Fibroblast of peridontal ligament (primary cell): Measurements from ENCODE around the gene METRNL.
"Not testable (repeated sequence)": the region's sequence is repeated elsewhere in the genome, so short reads cannot be mapped to it uniquely, and the experiment has no call there.

Experiments
- DNase-seq: peaks from one replicate; pipeline ENCODE4 v3.0.0-alpha.2; 2010; ENCODE audit errors: extremely low read depth

Gene METRNL

DNA sequence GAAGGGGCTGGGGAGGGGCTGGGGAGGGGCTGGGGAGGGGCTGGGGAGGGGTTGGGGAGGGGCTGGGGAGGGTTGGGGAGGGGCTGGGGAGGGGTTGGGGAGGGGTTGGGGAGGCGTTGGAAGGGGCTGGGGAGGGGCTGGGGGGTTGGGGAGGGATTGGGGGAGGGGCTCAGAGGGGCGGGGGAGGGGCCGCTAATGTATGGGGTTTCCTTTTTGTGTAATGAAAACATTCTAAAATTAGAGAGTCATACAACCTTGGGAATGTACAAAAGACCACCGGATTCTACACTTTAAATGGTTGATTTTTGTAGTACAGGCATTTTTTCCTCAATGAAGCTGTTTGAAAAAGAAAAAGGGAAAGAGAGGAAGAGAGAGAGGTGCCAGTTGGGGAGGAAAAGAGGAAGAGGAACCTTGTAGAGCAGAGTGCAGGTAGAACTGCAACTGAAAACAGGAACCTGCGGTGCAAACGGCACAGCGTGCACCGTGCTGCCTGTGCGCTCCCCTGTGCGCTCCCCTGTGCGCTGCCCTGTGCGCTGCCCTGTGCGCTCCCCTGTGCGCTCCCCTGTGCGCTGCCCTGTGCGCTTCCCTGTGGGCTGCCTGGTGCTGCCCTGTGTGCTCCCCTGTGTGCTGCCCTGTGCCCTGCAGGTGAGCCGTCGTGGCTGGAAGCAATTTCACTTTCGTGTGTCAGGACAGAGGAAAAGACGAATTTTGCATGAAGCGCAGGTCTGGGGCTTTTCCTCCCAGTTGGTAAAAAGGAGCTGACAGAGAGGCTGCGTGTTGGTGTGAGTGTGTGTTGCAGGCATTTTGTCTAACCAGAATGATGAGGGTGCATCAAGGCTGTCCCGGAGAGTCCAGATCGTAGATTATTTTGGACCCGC is 40.8 kb downstream of the METRNL start:
- no peak for DNase-seq

DNA sequence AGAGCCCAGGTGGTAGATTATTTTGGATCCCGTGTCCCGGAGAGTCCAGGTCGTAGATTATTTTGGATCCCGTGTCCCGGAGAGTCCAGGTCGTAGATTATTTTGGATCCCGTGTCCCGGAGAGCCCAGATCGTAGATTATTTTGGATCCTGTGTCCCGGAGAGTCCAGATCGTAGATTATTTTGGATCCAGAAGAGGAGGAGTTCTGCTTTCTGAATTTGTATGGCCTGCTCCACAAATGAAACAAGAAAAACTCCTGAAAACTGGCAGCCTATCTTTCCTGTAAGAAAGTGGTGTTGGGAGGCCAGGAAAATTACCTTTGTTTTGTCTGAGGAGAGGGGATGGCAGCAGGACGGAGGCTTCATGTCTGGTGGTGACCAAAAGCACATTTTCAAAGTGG is 42.1 kb downstream of the METRNL start:
- not testable (repeated sequence) for DNase-seq

DNA sequence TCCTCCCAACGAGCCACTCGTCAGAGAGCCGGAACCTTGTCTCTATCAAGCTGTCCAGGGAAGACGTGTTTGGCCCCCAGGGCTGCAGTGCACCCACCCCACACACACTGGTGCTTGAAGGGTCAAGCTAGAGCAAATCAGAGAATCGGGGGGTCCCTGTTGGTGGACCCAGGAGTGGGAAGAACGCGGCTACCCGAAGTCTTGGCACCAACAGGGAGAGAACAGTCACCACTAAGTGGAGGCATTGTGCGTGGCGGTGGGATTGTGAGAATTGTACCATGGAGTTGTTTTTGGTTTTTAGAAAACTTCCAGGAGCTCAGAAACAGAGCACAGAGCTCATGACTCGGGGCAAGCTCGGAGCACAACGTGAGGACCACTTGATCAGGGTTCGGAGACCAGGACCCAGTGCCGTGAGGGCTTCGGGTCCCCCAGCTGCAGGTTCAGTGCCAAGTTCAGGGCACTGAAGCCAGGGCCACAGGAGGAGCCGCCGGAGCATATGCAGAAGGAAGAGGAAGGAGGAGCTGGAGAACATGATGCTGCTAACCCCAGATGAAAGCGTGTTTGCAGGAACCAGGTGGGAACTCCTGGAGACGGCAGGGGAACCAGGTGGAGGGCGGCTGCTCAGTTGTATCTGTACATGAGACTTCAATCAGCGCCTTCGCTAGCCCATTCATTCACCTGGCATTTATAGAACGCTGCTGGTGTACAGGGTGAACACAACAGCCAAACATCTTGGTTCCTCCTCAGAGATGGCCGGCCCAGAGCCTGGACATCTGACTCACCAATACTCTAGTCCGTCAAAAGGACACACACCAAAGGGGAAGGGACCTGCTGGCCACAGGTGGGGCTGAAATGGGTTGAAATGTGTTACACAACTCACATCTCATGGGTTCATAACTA is 42.8 kb downstream of the METRNL start:
- DNase-seq: no peak

DNA sequence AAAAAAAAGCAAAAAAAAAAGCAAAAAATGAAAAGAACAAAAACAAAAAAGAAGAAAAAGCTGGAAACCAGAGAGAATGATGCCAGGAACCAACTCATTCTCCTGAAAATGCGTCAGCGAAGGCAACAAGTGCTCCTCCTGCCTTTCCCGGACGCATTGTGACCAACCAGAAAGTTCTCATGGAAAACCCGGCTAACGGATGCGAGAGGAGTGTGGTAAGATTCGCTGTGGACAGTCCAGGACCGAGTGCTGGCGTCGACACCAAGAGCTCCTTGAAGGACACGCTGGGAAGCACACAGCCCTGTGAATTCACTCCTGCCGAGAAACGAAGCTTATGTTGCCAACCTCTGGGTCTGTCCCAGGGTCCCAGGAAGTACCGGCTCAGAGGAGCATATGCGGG is 43.4 kb downstream of the METRNL start:
- DNase-seq: no peak

DNA sequence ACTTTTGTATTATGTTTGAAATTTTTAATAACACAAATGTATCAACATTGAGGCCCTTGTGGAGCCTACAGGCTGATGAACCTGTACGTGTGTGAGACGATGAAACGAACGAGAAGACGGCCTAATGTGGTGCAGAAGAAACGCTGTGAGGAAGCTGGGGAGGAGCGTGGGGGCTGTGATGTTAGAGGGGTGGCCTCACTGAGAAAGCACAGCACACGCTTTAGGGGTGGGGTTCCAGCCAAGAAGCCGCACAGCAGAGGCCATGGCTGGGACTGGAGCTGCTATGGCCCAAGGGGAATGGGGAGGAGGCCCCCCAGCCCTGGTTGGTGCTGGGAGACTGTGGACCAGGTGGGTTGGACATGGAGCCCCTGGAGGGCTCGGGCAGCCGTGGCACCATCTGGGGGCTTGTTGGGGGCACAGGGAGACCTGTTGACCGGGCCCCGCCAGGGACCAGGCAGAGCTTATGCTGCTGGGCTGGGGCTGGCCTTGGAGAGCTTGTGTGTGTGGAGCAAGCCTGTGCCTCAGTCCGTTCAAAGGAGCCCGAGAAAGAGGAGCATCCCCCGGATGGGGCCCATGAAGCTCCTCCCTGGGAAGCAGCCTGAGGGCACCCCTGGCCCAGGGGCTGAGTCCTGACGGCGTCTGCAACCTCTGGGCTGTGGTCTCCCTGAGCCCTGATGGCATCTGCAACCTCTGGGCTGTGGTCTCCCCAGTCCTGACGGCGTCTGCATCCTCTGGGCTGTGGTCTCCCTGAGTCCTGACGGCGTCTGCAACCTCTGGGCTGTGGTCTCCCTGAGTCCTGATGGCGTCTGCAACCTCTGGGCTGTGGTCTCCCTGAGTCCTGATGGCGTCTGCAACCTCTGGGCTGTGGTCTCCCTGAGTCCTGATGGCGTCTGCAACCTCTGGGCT is 44.7 kb downstream of the METRNL start:
- DNase-seq: no peak

DNA sequence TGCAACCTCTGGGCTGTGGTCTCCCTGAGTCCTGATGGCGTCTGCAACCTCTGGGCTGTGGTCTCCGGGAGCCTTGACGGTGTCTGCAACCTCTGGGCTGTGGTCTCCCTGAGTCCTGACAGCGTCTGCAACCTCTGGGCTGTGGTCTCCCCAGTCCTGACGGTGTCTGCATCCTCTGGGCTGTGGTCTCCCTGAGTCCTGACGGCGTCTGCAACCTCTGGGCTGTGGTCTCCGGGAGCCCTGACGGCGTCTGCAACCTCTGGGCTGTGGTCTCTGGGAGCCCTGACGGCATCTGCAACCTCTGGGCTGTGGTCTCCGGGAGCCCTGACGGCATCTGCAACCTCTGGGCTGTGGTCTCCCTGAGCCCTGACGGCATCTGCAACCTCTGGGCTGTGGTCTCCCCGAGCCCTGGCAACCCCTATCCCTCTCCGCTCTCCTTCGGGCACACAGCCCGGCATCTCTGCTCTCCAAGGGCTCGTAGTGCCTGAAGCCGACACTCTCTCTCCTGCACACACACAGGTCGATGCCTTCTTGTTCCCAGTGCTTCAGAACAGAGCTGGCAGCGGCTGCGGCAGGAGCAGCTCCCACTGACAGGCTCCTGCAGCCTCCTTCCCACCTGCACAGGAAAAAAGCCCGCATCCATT is 45.6 kb downstream of the METRNL start:
- DNase-seq: no peak

DNA sequence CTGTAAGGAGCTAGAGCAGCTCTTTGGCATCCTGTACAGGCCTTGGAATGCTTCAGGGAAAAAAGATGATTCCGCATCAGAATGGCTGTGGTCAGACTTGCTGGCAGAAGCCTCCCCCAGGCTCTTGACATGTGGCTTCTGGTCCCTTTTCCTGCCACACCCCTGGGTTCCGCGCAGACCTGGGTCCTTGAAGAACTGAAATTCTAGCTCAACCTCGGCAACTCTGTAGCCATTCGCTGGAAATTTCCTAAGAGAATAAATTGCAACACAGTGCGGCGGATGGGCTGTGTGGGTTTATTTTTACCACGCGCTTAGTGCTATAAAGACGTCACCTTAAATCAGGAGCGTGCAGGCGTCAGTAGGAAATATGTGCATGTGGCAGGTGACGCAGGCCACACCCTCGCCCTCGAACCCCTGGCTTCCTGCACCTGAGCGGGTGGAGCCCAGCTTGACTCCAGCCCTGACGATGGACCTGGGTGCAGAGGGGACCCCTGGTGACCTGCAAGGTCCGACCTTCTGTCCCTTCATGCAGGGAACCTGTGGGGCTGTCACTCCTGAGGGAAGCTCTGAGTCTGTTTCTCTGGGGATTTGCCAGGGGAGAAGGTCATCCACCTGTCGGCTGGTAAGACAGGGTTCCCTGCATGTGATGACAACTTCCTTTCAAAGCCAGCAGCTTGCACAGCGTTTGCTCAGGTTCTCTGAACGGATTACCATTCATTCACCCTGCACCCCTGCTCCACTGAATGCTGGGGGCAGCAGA is 46.3 kb downstream of the METRNL start:
- DNase-seq: no peak

DNA sequence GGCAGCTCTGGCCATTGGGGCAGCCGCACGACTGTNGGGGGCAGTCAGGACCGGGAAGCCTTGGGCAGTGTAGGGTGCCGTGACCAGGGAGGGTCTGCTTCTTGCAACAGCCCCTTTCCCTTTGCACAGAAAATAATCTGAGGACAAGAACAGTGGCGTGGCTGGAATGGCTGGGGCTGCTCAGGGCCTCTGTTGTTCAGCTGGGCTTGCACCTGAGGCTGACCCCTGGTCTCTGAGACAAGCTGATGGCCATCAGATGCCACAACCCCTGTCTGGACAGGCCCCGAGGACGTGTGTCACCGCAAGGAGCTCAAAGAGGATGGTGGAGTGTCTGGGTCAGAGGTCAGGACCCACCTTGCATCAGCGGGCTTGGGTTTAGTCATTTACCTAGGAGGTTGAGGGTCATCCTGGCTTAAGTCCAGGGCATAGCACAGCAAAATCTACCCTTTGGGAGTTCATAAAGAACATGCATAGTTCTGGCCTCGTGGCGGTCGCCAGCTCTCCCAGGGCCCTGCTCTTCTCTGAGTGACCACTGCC is 46.9 kb downstream of the METRNL start:
- no peak for DNase-seq

DNA sequence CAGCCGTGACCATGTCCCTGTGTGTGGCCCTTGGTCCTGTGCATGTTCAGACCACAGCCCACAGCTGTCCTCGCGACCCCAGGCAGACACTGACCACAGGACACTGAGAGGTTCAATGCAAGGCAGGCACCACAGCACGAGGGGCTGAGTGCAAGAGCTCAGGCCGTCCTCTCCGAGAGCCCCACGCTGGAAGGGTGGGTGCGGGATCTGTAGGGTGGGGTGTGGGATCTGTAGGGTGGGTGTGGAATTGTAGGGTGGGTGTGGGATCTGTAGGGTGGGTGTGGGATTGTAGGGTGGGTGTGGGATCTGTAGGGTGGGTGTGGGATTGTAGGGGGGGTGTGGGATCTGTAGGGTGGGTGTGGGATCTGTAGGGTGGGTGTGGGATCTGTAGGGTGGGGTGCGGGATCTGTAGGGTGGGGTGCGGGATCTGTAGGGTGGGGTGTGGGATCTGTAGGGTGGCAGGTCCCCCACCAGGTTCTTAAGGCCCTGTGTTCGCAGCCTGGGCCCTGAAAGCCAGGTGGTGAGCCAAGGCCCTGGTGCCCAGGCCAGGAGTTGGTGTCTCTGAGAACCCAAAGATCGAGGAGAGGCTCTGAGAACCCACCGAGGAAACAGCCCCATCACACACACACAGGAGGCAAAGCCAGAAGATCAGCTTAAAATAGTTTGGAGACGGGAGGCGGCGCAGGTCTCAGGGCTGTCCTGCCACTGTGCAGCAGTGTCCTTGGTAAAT is 48.2 kb downstream of the METRNL start:
- no peak for DNase-seq

DNA sequence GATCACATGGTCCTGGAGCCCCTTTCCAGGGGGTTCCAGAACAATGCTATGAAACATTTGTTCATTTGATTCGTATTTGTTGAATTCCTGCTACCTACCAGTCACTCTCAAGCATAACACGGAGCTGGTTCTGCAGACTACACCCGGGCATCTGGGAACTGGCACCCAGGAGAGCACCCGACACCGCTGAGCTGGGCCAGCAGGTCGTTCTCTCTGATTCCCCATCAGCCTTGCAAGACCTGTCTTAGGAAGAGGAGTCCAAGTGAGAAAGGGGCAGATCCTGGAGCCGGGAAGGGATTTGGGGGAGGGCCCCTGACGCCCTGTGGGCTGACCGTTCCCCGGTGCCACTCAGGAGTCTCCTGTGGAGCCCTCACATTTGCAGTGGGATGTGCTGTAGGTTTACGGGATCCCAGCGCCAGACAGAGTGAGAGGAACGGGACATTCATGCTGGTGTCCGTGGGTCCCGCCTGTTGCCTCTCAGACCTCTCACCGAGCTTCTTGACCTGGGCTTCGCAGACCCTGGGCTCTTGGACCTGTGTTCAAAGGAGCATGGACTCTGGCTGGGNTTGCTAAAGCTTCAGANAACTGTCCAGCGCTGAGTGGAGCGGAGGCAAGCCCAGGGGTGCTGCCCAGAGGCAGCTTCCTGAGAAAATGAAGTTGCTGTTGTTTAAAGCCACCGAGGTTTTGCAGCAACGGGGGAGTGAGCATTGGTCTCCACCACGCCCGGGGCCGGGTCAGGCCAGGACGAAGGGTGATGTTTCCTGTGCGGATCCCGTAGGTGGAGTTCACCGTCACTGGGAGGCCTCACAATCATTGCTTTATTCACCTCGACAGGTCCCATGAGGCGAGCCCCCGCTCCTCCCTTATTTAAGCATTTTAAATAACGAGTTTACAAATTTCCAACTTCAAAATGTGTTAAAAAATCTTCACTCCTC is 49.2 kb downstream of the METRNL start:
- no peak for DNase-seq

DNA sequence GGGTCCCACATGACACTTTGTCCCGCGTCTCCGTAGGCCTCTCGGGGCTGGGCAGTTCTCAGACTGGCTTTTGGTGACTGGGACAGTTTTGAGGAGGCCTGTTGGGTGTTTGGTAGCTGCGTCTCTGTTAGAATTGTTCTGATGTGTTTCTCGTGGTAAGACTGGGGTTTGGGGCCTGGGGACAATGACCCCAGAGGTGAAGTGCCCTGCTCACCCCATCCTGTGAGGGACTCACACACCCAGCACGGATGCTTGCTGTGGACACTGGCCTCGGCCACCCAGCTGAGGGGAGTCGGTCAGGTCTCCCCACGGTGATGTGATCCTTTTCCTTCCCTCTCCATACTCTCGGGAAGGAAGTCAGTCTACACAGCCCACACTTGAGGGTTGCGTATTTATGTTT is 50.3 kb downstream of the METRNL start:
- DNase-seq: no peak

DNA sequence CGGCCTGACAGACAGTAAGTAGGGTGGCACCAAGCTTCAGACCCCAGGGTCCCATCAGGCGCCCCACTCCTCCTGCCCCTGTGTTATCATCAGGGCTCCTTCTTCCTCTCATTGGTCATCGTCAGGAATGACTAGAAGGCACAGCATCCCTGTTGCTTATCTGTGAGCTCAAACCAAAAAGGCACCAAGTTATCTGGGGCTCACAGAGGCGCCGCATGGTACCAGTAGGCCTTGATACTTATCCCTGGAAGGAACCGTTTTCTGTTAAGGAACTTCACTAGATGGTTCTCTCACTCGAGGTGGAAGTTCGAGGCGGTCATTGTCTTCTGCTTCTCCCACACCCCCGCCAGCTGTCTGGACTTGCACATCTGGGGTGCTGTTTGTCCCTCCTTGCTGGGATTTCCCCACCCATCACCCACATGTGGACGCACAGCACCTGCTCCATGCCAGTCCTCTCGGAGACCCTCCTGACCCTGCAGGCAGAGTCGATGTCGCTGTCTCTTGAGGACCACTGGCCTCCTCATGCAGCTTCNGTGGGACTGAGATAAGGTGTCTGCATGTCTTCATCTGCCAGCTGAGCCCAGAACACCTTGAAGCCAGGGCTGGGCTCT is 52.1 kb downstream of the METRNL start:
- no peak for DNase-seq

DNA sequence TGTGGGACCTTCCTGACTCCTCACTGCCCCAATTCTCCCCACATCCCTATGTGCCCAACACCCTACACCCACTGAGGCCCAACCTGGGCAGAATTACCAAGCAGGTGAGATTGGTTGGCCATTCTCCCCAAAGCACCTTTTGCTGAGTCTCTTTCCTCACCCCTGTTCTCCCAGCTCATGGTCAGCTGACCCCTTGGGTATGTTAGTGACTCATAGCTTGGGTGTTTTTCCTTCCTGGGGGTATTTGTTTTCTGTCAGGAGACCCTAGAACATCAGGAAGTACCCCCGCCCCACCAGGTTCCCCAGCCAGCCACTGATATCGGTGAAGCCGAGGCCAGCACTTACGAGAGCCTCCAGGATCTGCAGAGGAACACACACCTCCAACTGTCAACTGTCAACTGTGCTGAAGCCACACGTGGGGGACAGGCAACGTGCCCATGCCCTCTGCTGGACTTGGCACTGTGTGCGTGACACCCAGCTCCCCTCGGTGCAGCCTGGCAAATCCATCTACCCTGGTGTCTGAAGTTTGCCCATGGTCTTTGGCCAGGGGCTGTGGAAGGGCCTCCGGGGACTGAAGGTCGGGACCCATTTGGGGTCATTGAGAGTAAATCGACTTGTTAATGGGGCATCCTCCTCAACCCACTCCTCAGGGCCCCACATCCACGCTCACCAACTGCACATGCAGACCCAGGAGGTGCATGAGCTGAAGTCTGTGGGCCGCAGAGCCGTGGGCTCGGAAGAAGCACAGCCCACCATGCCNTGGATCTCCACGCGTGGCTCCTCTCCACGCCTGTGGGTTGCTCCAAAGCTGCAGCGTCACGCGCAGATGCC is 53.1 kb downstream of the METRNL start:
- no peak for DNase-seq

DNA sequence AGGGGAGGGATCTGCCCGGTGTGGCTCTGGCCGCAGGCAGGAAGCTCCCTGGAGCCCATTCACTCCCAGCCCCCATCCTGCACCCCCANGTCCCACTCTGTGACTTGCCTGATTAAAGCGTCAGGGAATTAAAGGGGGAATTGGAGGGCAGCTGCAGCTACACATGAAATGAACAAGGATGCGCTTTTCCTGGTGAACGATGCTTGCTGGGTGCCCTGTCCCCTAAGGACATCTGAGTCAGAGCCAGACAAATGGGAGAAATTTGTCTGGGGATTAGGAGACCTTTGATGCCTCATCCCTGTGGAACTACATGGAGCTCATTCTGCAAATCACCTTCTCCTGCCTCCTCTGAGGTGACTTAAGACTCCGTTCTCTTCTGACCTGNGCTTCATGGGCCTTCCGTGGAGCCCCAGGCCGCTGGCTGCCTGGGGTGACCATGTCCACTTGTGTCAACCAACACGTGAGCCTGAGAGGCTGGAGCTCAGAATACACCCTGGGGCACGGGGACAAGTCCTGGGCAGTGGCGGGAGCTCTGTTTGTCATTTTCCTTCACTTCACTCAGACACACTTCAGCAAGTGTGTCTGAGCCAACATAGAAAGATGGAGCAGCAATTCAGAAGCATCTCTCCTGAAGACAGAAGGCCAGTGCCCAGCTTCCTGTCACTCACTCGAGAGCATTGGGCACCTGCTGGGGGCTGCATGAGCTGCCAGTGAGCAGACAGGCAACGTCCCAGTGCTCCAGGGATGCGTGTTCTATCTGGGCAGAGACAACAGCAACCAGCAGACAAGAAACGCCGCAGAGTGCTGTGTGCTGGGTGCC is 54.1 kb downstream of the METRNL start:
- no peak for DNase-seq

DNA sequence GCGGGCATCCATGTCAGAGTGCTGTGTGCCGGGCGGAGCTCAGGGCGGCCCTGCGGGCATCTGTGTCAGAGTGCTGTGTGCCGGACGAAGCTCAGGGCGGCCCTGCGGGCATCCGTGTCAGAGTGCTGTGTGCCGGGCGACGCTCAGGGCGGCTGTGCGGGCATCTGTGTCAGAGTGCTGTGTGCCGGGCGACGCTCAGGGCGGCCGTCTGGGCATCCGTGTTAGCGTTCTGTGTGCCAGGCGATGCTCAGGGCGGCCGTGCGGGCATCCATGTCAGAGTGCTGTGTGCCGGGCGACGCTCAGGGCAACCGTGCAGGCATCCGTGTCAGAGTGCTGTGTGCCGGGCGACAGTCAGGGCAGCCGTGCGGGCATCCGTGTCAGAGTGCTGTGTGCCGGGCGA is 55.0 kb downstream of the METRNL start:
- DNase-seq: not testable (repeated sequence)

DNA sequence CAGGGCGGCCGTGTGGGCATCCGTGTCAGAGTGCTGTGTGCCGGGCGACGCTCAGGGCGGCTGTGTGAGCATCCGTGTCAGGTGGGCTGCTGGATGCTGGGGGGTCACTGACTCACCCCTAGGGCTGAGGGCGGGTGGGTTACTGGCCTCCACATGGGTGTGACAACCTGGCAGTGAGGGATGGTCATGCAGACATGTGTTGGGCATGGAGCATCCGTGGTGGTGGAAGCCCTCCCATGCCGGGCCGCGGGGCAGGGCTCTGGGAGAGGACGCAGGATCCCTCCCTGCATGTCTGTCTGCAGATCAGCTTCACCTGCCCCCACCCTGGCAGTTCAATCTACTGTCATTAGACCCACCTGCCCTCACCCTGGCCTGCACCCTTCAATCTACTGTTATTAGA is 56.3 kb downstream of the METRNL start:
- no peak for DNase-seq
